Spleen (tissue), 11 donors: ENCODE measurements around the gene FSTL5. TPM values are rescaled to one million over a fixed set of nuclear protein-coding genes. Genes with fewer than 3 reads are reported as not detected.

Experiments
- DNase-seq: peaks from one replicate; pipeline ENCODE4 v3.0.0-alpha.2; 2020
- H3K27ac ChIP-seq, 8 donors: fragments of 200-600 bp; sonication (generic) in 7 of 8; 1 replicate in 4 of 8; 2 replicates in 4 of 8; pipeline versions ENCODE4 v1.5.0 to v1.8.0; 2016 to 2021; ENCODE audit warnings: inconsistent platforms in 4 of 8, mild to moderate bottlenecking in 4 of 8, moderate library complexity in 1 of 8
- H3K27me3 ChIP-seq, 7 donors: fragments of 200-600 bp; sonication (generic) in 6 of 7; replicated peaks in 1 of 7; 1 replicate in 4 of 7; 2 replicates in 3 of 7; pipeline versions ENCODE4 v1.5.0 to v1.8.0; 2016 to 2021; ENCODE audit warnings: inconsistent platforms in 3 of 7, mild to moderate bottlenecking in 1 of 7
- H3K36me3 ChIP-seq, 6 donors: fragments of 200-600 bp; sonication (generic) in 5 of 6; 1 replicate in 4 of 6; 2 replicates in 2 of 6; pipeline versions ENCODE4 v1.5.0 to v1.8.0; 2016 to 2021; ENCODE audit warnings: inconsistent platforms in 2 of 6
- H3K4me1 ChIP-seq, 6 donors: fragments of 200-600 bp; sonication (generic) in 5 of 6; 1 replicate in 3 of 6; 2 replicates in 3 of 6; pipeline versions ENCODE4 v1.5.0 to v1.8.0; 2016 to 2021; ENCODE audit warnings: inconsistent platforms in 3 of 6
- H3K4me3 ChIP-seq, 8 donors: fragments of 200-600 bp; sonication (generic) in 7 of 8; 1 replicate in 4 of 8; 2 replicates in 4 of 8; pipeline versions ENCODE4 v1.5.0 to v1.8.0; 2016 to 2021; ENCODE audit warnings: inconsistent platforms in 4 of 8, mild to moderate bottlenecking in 4 of 8, moderate library complexity in 2 of 8
- H3K9me3 ChIP-seq, 8 donors: fragments of 200-600 bp; sonication (generic) in 7 of 8; 1 replicate in 4 of 8; 2 replicates in 4 of 8; pipeline versions ENCODE4 v1.5.0 to v1.8.0; 2016 to 2021; ENCODE audit warnings: inconsistent platforms in 4 of 8
- POLR2A ChIP-seq, 3 donors: fragments of 450-650 bp; IDR thresholded peaks; one replicate each; pipeline ENCODE4 v1.5.1; 2017; ENCODE audit warnings: antibody characterized with exemption in 3 of 3, mild to moderate bottlenecking in 1 of 3
- POLR2AphosphoS5 ChIP-seq, 3 donors: sonication (generic); formaldehyde crosslinking; IDR thresholded peaks; one replicate each; pipeline ENCODE4 v1.5.1; 2017; ENCODE audit warnings: antibody characterized with exemption in 3 of 3
- WGBS, 5 donors: extraction: QIAGEN DNeasy Blood & Tissue Kit in 3 of 5; methylation state at CpG; one replicate each; pipeline versions ENCODE4 v1.1.5 to v1.1.7; 2013 to 2018; 5-methylcytosine and 5-hydroxymethylcytosine counted together
- intact Hi-C: fragments of 100-400 bp; cut with DNase I; formaldehyde crosslinking; loops from one replicate; pipeline ENCODE4 v1.15.0; 2023; ENCODE audit warnings: low total_unique reads
- polyA plus RNA-seq, 3 donors: library from polyadenylated mRNA; stranded (reverse); fragments of 200-250 nt; gene quantifications; one replicate each; pipeline ENCODE4 v1.2.1, GENCODE V29; 2013
- total RNA-seq, 7 donors: library from RNA; depleted of rRNA in 3 of 7; stranded (reverse); fragments of >200 nt in 3 of 7; fragmentation: NEBNext Ultra II Directional in 4 of 7; extraction: Animal tissue kit (Norgen Biotek cat#: 25700) in 4 of 7; gene quantifications; one replicate each; pipeline versions ENCODE4 v1.1.0 to v1.2.1, GENCODE V29; 2016 to 2021
- TF ChIP-seq, protein P1 (sequence below), 11 experiments: fragments of 200-600 bp in 7 of 11; fragments of 450-650 bp in 4 of 11; sonication (generic) in 4 of 11; IDR thresholded peaks in 8 of 11; conservative IDR thresholded peaks in 3 of 11; 1 replicate in 7 of 11; 2 replicates in 4 of 11; pipeline versions ENCODE4 v1.4.0 to v1.8.0; 2016 to 2021; ENCODE audit warnings: antibody characterized with exemption in 11 of 11, inconsistent platforms in 4 of 11, mild to moderate bottlenecking in 1 of 11
- donor health status: healthy with polysubstance abuse.
- donor health status: DM: no; HTN: no; CAD: no; lungs with moderate emphysema.
- donor health status: DM: no; HTN: no; CAD: no.
- donor health status: Bipolar disorder and iron deficiency.
- donor health status: healthy.
- donor health status: DM: no; HTN: no; CAD: no.
- donor health status: DM: yes; HTN: yes; CAD: no.

The FSTL5 gene
- total and polyA plus RNA-seq, 10 donors = 0.02 TPM; not detected in 9

DNA sequence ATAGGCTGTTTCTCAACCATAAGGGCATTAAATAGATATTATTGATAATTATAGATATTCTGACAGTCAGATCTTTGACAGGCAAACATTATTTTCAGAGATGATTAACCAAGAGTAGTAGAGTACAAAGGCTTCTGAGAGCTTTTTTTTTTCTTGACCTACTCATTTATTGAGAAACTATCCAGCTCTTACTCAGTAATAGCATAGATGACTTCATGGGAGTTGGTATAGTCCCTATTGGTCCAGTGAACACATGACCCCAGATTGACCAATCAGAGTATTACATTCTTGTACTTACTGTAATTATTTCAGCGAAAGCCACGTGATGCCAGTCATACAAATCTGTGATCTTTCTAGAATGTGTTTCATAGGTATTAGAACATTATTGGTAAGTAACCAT is 508.7 kb downstream of the FSTL5 start:
- H3K4me1 ChIP-seq = no peaks in the 10 kb centered on the region
- intact Hi-C loops = no loop called here
- TF ChIP-seq POLR2A (IDR thresholded peaks at IDR 0.05) (no peak), POLR2AphosphoS5 (IDR thresholded peaks at IDR 0.05) (no peak)
- TF ChIP-seq, protein P1, sequence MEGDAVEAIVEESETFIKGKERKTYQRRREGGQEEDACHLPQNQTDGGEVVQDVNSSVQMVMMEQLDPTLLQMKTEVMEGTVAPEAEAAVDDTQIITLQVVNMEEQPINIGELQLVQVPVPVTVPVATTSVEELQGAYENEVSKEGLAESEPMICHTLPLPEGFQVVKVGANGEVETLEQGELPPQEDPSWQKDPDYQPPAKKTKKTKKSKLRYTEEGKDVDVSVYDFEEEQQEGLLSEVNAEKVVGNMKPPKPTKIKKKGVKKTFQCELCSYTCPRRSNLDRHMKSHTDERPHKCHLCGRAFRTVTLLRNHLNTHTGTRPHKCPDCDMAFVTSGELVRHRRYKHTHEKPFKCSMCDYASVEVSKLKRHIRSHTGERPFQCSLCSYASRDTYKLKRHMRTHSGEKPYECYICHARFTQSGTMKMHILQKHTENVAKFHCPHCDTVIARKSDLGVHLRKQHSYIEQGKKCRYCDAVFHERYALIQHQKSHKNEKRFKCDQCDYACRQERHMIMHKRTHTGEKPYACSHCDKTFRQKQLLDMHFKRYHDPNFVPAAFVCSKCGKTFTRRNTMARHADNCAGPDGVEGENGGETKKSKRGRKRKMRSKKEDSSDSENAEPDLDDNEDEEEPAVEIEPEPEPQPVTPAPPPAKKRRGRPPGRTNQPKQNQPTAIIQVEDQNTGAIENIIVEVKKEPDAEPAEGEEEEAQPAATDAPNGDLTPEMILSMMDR (IDR thresholded peaks at IDR 0.05 in 8 of 11, conservative IDR thresholded peaks at IDR 0.05 in 3 of 11) = no peak
- H3K27me3 ChIP-seq = no peaks in the 10 kb centered on the region
- no peak overlapping the region for H3K4me3 ChIP-seq
- WGBS, 5 donors = 83 to 91% (median 87%) methylated on average over 2 of the region's 2 CpGs
- no peak overlapping the region for H3K27ac ChIP-seq
- no peaks in the 10 kb centered on the region for H3K9me3 ChIP-seq
- no peaks in the 10 kb centered on the region for H3K36me3 ChIP-seq
- no peak for DNase-seq

DNA sequence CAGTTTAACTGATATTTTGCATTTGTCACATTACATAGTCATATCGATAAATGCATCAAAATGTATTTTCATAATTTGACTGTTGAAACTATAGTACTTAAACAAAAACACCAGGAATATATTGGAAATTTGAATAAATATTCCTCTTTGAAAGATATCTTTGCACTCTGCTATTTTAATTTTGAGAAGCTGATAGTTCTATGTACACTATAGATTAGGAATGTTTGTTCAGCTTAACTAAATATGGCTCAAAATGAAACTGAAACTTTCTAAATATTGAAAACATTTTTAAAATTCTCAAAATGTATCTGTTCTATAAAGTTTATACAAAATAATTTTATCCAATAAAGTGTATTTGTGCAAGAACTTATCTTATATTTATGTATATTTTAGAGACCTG is 510.1 kb downstream of the FSTL5 start:
- 93 to 100% (median 96%) methylated on average over 1 of the region's 1 CpG for WGBS, 5 donors
- no peaks in the 10 kb centered on the region for H3K4me1 ChIP-seq
- no peaks in the 10 kb centered on the region for H3K36me3 ChIP-seq
- no peak for DNase-seq
- H3K4me3 ChIP-seq = no peak overlapping the region
- no peaks in the 10 kb centered on the region for H3K27me3 ChIP-seq
- peaks cover 0 to 7% (median 0%) of the 10 kb centered on the region in 8 donors for H3K9me3 ChIP-seq
- H3K27ac ChIP-seq = no peak overlapping the region
- TF ChIP-seq POLR2AphosphoS5 (IDR thresholded peaks at IDR 0.05) = no peak
- TF ChIP-seq, protein P1 (IDR thresholded peaks at IDR 0.05 in 8 of 11, conservative IDR thresholded peaks at IDR 0.05 in 3 of 11) = no peak
- TF ChIP-seq POLR2A (IDR thresholded peaks at IDR 0.05) = no peak
- intact Hi-C loops = no loop called here

DNA sequence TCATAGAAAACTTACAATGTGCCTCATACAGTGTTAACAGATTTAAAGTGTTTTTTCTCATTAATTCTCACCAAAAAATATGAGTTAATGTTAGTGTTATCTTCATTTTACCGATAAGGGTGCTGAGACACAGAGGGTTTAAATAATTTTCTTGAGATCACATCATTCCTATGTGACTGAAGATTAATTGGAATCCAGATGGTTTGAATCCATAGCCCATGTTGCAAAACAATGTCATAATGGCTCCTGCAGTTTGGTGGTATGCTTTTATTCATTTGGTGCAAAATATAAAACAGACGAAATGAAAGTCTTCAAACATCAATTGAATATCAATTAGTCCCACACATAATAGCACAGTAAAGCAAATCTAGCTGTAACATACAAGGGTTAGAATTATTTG is 512.2 kb downstream of the FSTL5 start:
- intact Hi-C loops = no loop called here
- DNase-seq = no peak
- H3K27me3 ChIP-seq = no peaks in the 10 kb centered on the region
- H3K9me3 ChIP-seq = peaks cover 0 to 20% (median 9%) of the 10 kb centered on the region in 8 donors
- H3K4me3 ChIP-seq = no peak overlapping the region
- H3K36me3 ChIP-seq = no peaks in the 10 kb centered on the region
- TF ChIP-seq, protein P1 (IDR thresholded peaks at IDR 0.05 in 8 of 11, conservative IDR thresholded peaks at IDR 0.05 in 3 of 11) = no peak
- no peak for TF ChIP-seq POLR2AphosphoS5 (IDR thresholded peaks at IDR 0.05)
- TF ChIP-seq POLR2A (IDR thresholded peaks at IDR 0.05) = no peak
- 74 to 92% (median 86%) methylated on average over 2 of the region's 2 CpGs for WGBS, 5 donors
- H3K27ac ChIP-seq = no peak overlapping the region
- no peaks in the 10 kb centered on the region for H3K4me1 ChIP-seq

DNA sequence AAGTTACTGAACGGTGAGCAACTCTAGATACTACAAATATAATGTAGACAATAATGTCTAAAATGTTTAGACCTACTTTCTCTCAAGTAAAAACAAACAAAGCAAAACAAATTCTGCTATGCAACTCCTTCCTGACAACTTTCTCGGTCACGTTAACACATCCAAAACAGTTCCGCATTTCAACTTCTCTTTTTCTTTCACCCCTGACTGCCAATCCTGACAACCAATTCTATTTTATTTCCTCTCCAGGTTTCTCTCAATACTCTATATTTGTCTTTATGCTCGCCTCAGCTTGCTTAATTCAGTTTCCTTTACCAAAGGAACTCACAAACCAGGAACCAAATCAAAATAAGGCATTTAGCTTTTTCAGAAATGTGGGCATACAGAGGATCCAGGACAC is 513.0 kb downstream of the FSTL5 start:
- no peak for DNase-seq
- TF ChIP-seq POLR2AphosphoS5 (IDR thresholded peaks at IDR 0.05) = no peak
- Histone ChIP-seq H3K27me3 (no peaks in the 10 kb centered on the region), H3K27ac (peak overlapping the region in 1 of 8 donors; percentile 2), H3K9me3 (peaks cover 0 to 20% (median 9%) of the 10 kb centered on the region in 8 donors), H3K4me1 (no peaks in the 10 kb centered on the region), H3K4me3 (no peak overlapping the region), H3K36me3 (no peaks in the 10 kb centered on the region)
- intact Hi-C loops = no loop called here
- WGBS, 5 donors = 19 to 42% (median 26%) methylated on average over 5 of the region's 5 CpGs

DNA sequence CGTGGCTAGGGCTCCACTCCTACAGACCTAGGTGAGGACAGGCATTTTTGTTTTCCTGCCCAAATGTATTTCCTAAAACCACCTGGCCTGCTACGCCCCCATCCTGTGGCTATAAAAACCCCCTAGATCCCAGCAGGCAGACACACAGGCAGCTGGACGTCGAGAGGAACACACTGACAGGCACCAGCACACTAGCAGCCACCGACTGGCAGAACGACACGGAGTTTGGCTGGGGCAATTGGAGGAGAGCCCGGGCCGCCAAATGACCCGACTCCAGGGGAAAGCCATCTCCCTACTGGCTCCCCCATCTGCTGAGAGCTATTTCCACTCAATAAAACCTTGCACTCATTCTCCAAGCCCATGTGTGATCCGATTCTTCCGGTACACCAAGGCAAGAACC is 516.0 kb downstream of the FSTL5 start:
- Histone ChIP-seq H3K9me3 (peaks cover 0 to 20% (median 9%) of the 10 kb centered on the region in 8 donors), H3K27ac (no peak overlapping the region), H3K36me3 (no peaks in the 10 kb centered on the region), H3K4me3 (no peak overlapping the region), H3K27me3 (no peaks in the 10 kb centered on the region), H3K4me1 (no peaks in the 10 kb centered on the region)
- TF ChIP-seq POLR2AphosphoS5 (IDR thresholded peaks at IDR 0.05) = no peak
- TF ChIP-seq, protein P1 (IDR thresholded peaks at IDR 0.05 in 8 of 11, conservative IDR thresholded peaks at IDR 0.05 in 3 of 11) = no peak
- no peak for TF ChIP-seq POLR2A (IDR thresholded peaks at IDR 0.05)
- no peak for DNase-seq
- 86 to 94% (median 91%) methylated on average over 12 of the region's 12 CpGs for WGBS, 5 donors
- intact Hi-C loops = no loop called here
